Coronary artery (tissue), 2 donors: ENCODE measurements around the gene HAUS2.
"Not testable (repeated sequence)": the region's sequence is repeated elsewhere in the genome, so short reads cannot be mapped to it uniquely, and the experiment has no call there.

Experiments used
- DNase-seq: peaks from one replicate; pipeline ENCODE4 v3.0.0-alpha.2; 2017; ENCODE audit warnings: low spot score
- H3K27ac ChIP-seq, 2 donors: fragments of 200-600 bp; sonication (generic); one replicate each; pipeline ENCODE4 v1.5.1; 2016 to 2019
- H3K4me3 ChIP-seq: fragments of 200-600 bp; sonication (generic); 2 replicates; pipeline ENCODE4 v1.5.1; 2016; ENCODE audit warnings: mild to moderate bottlenecking, moderate library complexity
- TF ChIP-seq, protein P1 (sequence below): fragments of 200-600 bp; sonication (generic); IDR thresholded peaks from one replicate; pipeline ENCODE4 v1.5.1; 2019; ENCODE audit warnings: antibody characterized with exemption

Gene HAUS2

DNA sequence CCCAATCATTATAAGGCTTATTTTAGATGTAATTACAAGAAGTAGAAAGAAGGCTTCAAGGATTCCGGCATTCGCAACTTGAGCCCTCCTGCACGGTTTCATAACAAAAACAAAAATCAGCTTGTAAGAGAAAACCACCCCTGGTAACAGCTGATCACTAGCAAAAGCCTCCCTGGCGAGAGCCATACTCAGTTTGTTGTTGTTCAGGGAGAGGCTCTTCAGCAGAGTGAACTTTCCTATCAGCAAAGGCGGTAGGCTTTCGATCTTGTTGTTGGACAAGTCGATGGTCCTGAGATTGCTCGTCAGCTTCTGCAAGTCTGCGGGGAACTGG is 755 bp upstream of the HAUS2 start:
- Histone ChIP-seq H3K27ac (peak overlapping the region; percentile 90 to 91), H3K4me3 (peak overlapping the region; percentile 82)
- TF ChIP-seq, protein P1, sequence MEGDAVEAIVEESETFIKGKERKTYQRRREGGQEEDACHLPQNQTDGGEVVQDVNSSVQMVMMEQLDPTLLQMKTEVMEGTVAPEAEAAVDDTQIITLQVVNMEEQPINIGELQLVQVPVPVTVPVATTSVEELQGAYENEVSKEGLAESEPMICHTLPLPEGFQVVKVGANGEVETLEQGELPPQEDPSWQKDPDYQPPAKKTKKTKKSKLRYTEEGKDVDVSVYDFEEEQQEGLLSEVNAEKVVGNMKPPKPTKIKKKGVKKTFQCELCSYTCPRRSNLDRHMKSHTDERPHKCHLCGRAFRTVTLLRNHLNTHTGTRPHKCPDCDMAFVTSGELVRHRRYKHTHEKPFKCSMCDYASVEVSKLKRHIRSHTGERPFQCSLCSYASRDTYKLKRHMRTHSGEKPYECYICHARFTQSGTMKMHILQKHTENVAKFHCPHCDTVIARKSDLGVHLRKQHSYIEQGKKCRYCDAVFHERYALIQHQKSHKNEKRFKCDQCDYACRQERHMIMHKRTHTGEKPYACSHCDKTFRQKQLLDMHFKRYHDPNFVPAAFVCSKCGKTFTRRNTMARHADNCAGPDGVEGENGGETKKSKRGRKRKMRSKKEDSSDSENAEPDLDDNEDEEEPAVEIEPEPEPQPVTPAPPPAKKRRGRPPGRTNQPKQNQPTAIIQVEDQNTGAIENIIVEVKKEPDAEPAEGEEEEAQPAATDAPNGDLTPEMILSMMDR = no peak
- no peak for DNase-seq

DNA sequence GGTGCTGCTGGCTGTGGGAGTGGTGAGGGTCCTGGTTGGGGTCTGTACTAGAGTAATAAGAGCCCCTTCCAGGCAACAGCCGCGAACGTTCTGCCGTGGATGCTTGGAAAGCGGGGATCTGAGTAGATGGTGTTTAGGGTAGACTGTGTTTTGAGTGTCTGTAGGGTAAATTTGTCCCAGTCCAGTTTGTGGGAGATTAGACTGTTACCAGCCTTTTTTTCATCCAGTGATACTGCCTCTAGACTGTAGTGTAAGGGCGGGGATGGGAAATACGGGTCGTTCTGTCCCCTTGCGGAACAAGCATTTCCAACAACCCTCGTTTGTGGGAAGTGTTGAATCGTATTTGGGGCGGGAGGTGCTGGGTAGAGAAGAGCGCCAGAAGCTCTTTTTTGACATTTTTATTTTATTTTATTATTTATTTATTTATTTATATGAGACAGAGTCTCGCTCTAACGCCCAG is 424 bp downstream of the HAUS2 start:
- TF ChIP-seq, protein P1 = no peak
- Histone ChIP-seq H3K4me3 (peak overlapping the region; percentile 82), H3K27ac (peak overlapping the region; percentile 90 to 91)
- no peak for DNase-seq

DNA sequence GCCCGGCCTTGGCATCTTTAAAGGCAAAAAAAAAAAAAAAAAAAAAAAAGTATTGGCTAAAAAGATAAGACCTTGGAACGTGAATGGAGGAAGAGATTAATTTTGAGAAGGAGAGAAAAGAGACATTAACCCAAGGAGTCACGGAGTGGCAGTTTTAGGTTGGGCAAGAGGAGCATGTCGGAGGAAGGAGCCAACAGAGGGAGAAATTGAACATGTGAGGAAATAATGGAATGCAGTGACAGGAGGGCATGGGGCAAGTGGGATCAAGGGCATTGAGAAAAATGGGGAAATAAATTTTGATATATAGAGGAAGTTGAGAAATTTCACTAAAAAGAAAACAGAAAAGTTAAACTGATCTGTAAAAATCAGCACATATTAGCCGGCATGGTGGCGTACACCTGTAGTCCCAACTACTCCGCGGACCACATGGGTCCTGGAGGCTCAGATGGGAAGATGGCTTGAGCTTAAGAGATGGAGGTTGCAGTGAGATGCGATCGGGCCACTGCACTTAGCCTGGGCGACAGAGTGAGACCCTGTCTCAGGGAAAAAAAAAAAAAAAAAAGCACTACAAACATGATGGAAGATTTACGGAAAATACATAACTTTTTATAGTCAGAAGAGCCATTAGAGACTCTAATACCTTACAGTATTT is 1.2 kb downstream of the HAUS2 start:
- Histone ChIP-seq H3K4me3 (peak overlapping the region; percentile 82), H3K27ac (no peak overlapping the region)
- TF ChIP-seq, protein P1 = no peak
- DNase-seq = no peak

DNA sequence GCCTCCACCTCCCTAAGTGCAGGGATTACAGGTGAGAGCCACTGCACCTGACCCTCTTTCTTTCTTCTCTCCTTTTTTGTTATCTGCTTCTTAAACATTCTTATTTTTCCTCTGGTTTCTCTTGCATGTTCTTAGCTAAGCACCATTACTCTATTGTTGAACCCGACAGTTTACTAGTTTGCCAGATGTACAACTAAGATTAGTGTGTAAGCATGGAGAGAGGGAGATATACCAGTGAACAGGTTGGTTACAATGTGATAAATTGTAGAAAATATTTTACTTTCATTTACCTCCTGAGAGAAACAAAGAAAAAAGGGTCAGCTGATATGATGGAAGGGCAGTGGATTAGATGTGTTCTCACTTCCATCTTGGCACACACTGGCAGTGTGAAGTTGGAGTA is 4.9 kb downstream of the HAUS2 start:
- H3K27ac ChIP-seq = no peak overlapping the region
- DNase-seq = no peak
- no peak overlapping the region for H3K4me3 ChIP-seq
- TF ChIP-seq, protein P1 = no peak

DNA sequence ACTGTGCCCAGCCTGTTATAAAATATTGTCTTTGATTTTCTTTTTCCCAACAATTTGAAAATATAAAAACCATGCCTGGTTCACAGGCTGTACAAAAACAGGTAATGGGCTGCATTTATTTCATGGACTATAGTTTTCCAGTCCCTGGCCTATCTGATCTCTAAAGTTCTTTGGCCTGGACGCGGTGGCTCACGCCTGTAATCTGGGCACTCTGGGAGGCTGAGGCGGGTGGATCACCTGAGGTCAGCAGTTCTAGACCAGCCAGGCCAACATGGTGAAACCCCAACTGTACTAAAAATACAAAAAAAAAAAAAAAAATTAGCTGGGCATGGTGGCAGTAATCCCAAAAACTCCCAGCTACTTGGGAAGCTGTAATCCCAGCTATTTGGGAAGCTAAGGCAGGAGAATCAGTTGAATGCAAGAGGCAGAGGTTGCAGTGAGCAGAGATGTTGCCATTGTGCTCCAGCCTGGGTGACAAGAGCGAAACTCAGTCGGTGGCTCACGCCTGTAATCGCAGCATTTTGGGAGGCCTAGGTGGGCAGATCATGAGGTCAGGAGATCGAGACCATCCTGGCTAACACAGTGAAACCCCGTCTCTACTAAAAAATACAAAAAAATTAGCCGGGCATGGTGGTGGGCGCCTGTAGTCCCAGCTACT is 8.0 kb downstream of the HAUS2 start:
- H3K4me3 ChIP-seq, H3K27ac ChIP-seq, DNase-seq: not testable (repeated sequence)

DNA sequence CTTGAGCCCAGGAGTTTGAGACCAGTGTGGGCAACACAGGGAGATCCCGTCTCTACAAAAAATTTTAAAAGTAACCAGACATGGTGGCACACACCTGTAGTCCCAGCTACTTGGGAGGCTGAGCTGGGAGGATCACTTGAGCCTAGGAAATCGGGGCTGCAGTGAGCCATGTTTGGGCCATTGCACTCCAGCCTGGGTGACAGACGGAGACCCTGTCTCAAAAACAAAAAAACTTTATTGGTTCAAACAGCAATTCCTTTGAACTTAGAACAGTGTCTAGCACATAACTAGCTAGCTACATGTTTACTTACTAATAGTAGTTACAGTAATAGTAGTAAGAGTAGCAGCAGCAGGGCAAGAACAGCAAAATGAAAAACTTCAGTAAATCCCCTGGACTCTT is 10.1 kb downstream of the HAUS2 start:
- no peak overlapping the region for H3K27ac ChIP-seq
- no peak for DNase-seq
- TF ChIP-seq, protein P1 = no peak
- no peak overlapping the region for H3K4me3 ChIP-seq

DNA sequence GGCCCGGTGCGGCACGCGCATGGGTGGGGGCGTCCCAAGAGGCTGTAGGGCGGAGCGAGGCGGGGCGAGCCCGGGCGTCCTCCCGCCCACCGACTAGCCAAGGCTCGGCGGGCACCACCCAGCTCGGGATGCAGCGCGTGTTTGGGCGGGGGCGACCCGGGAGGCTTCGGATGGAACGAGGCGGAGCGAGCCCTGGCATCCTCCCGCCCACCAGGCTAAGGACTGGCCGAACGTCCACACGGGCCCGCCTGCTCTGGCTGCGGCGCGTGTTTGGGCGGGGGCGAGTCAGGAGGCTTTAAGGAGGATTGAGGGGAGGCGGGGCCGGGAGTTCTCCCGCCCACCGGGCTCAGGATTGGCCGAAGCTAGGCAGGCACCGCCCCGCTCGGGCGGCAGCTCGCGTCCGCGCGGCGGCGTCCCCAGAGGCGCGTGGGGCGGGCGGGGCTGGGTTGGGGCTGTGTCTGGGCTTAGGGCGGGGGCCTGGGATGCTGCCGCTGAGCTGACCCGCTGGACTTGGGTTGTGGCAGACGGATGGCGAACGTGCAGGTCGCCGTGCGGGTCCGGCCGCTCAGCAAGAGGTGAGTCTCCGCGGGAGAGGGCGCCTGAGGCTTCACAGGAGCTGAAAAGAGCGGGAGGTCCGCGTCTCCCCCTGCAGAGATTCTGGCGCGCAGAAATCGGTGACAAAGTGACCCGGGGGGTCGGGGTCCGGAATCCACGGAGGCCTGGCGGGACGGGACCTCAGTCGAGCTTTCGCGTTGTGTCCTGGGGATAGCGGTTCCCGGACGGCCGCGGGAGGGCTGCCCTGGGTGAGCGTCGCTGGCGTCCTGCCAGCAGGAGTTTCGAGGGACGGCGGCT is 26.8 kb downstream of the HAUS2 start, which contains the start of gene STARD9:
STARD9 (plus strand) TSS at position 419 of the 852 bp plus-strand sequence; CDS start at position 529, 110 bp downstream.
- TF ChIP-seq, protein P1 = no peak
- peak within 1 kb of the TSS; percentile 88 to 93 for H3K27ac ChIP-seq
- DNase-seq = peak; percentile 99
- H3K4me3 ChIP-seq = peak within 1 kb of the TSS; percentile 84
